ENCODE results near the gene TTLL13.

GRCh38 chr15:90295270-90295648 lies 45.9 kb downstream of the TTLL13 start:
- no peak for TF ChIP-seq CTCF (IDR thresholded peaks at IDR 0.05; ENCODE audit: low read depth, low read length)
- TF ChIP-seq EZH2phosphoT487 (IDR thresholded peaks at IDR 0.05; ENCODE audit: low read depth), result no peak

Measured in OCI-LY3 (cell line).